Peyer's patch (tissue), 4 donors: ENCODE results near the gene HS2ST1.

ENCODE experiments used
- CTCF ChIP-seq, 6 experiments: fragments of 450-650 bp in 4 of 6; fragments of 200-600 bp in 2 of 6; sonication (generic) in 1 of 6; IDR thresholded peaks; one replicate each; pipeline ENCODE4 v1.5.1; 2017 to 2019; ENCODE audit warnings: antibody characterized with exemption in 6 of 6, mild to moderate bottlenecking in 3 of 6, moderate library complexity in 1 of 6
- POLR2A ChIP-seq, 2 donors: fragments of 450-650 bp; IDR thresholded peaks; one replicate each; pipeline ENCODE4 v1.5.1; 2017; ENCODE audit warnings: antibody characterized with exemption in 2 of 2, mild to moderate bottlenecking in 2 of 2, moderate library complexity in 2 of 2

- no peak for TF ChIP-seq POLR2A (IDR thresholded peaks at IDR 0.05)
- TF ChIP-seq CTCF (IDR thresholded peaks at IDR 0.05): no peak
Observed at GRCh38 chr1:86975993-86976550, 61.6 kb downstream of the HS2ST1 start.
